Nephron (organoid): ENCODE data around the gene HECW1.
A peak's percentile ranks its signal among the peaks of the same experiment; 100 is the strongest.

Experiments used
- H3K27ac Mint-ChIP-seq, 3 experiments: 2 replicates each; pipeline ENCODE4 v1.8.0; 2020; ENCODE audit warnings: mixed read lengths in 3 of 3, mild to moderate bottlenecking in 2 of 3, moderate library complexity in 1 of 3
- H3K27me3 Mint-ChIP-seq: 2 replicates; pipeline ENCODE4 v1.8.0; 2021; ENCODE audit warnings: low read depth, mild to moderate bottlenecking, moderate library complexity, mixed read lengths
- H3K36me3 Mint-ChIP-seq: 2 replicates; pipeline ENCODE4 v1.8.0; 2020; ENCODE audit warnings: low read depth, mixed read lengths
- H3K4me1 Mint-ChIP-seq: 2 replicates; pipeline ENCODE4 v1.8.0; 2020; ENCODE audit warnings: mixed read lengths
- H3K4me3 Mint-ChIP-seq, 3 experiments: 2 replicates each; pipeline ENCODE4 v1.8.0; 2020; ENCODE audit warnings: mild to moderate bottlenecking in 3 of 3, mixed read lengths in 3 of 3, moderate library complexity in 2 of 3
- H3K9me3 Mint-ChIP-seq: 2 replicates; pipeline ENCODE4 v1.8.0; 2020; ENCODE audit warnings: mixed read lengths
- CTCF ChIP-seq, 3 experiments: fragments of 200-600 bp; sonication (generic); IDR thresholded peaks; one replicate each; pipeline ENCODE4 v1.5.0; 2021; ENCODE audit warnings: antibody characterized with exemption in 3 of 3; ENCODE audit not compliant: unreplicated experiment in 3 of 3

Gene HECW1

GRCh38 chr7:43490016-43490415 is 377.6 kb downstream of the HECW1 start:
- no peak for TF ChIP-seq CTCF (IDR thresholded peaks at IDR 0.05; ENCODE audit: unreplicated experiment in 3 of 3)
- peaks cover 6% of the 10 kb centered on the region for H3K27me3 Mint-ChIP-seq
- H3K27ac Mint-ChIP-seq, result peak overlapping the region; percentile 34 to 75 (median 36)
- H3K4me3 Mint-ChIP-seq, result no peak overlapping the region
- H3K9me3 Mint-ChIP-seq, result no peaks in the 10 kb centered on the region
- no peaks in the 10 kb centered on the region for H3K36me3 Mint-ChIP-seq
- H3K4me1 Mint-ChIP-seq, result peaks cover 27% of the 10 kb centered on the region

GRCh38 chr7:43491123-43491522 is 378.7 kb downstream of the HECW1 start:
- no peak overlapping the region for H3K27ac Mint-ChIP-seq
- peaks cover 6% of the 10 kb centered on the region for H3K27me3 Mint-ChIP-seq
- no peak for TF ChIP-seq CTCF (IDR thresholded peaks at IDR 0.05; ENCODE audit: unreplicated experiment in 3 of 3)
- no peaks in the 10 kb centered on the region for H3K9me3 Mint-ChIP-seq
- peaks cover 24% of the 10 kb centered on the region for H3K4me1 Mint-ChIP-seq
- no peak overlapping the region for H3K4me3 Mint-ChIP-seq
- H3K36me3 Mint-ChIP-seq, result no peaks in the 10 kb centered on the region

- H3K36me3 Mint-ChIP-seq, result no peaks in the 10 kb centered on the region
- H3K4me3 Mint-ChIP-seq, result no peak overlapping the region
- peaks cover 6% of the 10 kb centered on the region for H3K27me3 Mint-ChIP-seq
- H3K9me3 Mint-ChIP-seq, result no peaks in the 10 kb centered on the region
- no peak for TF ChIP-seq CTCF (IDR thresholded peaks at IDR 0.05; ENCODE audit: unreplicated experiment in 3 of 3)
- H3K4me1 Mint-ChIP-seq, result peaks cover 20% of the 10 kb centered on the region
- H3K27ac Mint-ChIP-seq, result no peak overlapping the region
Observed at GRCh38 chr7:43491984-43492383, 379.5 kb downstream of the HECW1 start.

- no peak for TF ChIP-seq CTCF (IDR thresholded peaks at IDR 0.05; ENCODE audit: unreplicated experiment in 3 of 3)
- Mint-ChIP-seq H3K27me3 (peaks cover 6% of the 10 kb centered on the region), H3K9me3 (no peaks in the 10 kb centered on the region), H3K27ac (no peak overlapping the region), H3K4me3 (no peak overlapping the region), H3K36me3 (no peaks in the 10 kb centered on the region), H3K4me1 (peaks cover 20% of the 10 kb centered on the region)
Observed at GRCh38 chr7:43492896-43493295, 380.4 kb downstream of the HECW1 start.

GRCh38 chr7:43495572-43495971 is 383.1 kb downstream of the HECW1 start:
- H3K36me3 Mint-ChIP-seq, result no peaks in the 10 kb centered on the region
- TF ChIP-seq CTCF (IDR thresholded peaks at IDR 0.05; ENCODE audit: unreplicated experiment in 3 of 3), result no peak
- peaks cover 11% of the 10 kb centered on the region for H3K27me3 Mint-ChIP-seq
- H3K27ac Mint-ChIP-seq, result no peak overlapping the region
- H3K4me1 Mint-ChIP-seq, result peaks cover 5% of the 10 kb centered on the region
- H3K9me3 Mint-ChIP-seq, result no peaks in the 10 kb centered on the region
- H3K4me3 Mint-ChIP-seq, result no peak overlapping the region

- H3K4me1 Mint-ChIP-seq, result peaks cover 5% of the 10 kb centered on the region
- no peak overlapping the region for H3K27ac Mint-ChIP-seq
- H3K4me3 Mint-ChIP-seq, result no peak overlapping the region
- H3K36me3 Mint-ChIP-seq, result no peaks in the 10 kb centered on the region
- H3K9me3 Mint-ChIP-seq, result no peaks in the 10 kb centered on the region
- no peak for TF ChIP-seq CTCF (IDR thresholded peaks at IDR 0.05; ENCODE audit: unreplicated experiment in 3 of 3)
- H3K27me3 Mint-ChIP-seq, result peaks cover 11% of the 10 kb centered on the region
Observed at GRCh38 chr7:43496596-43496995, 384.1 kb downstream of the HECW1 start.
